GM19351 (cell line): Measurements from ENCODE around the gene PCDHGC5.
A peak's percentile ranks its signal among the peaks of the same experiment; 100 is the strongest.

Experiments
- ATAC-seq: cut with Tn5 transposase; IDR thresholded peaks from one replicate; pipeline ENCODE4 v1.9.1; 2021; ENCODE audit warnings: mild to moderate bottlenecking, moderate library complexity; ENCODE audit not compliant: unreplicated experiment

Gene PCDHGC5

DNA sequence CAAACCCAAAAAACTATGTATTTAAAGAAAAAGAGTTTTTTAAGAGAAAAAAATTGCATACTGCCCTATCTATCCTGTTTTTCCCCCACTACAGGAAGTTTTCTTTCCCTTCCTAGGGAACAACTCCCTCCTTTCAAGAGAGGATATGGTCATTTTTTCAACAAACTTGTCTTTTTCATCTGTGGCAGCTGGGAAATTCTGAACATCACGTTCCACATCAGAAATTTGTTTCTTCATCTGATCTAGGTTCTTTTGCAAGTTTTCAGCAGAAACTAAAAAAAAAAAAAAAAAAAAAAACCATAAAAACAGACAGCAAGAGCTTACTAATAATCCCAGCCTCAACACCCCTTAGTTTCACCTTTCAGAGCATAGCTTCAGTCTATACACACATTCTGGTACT is 38.5 kb downstream of the PCDHGC5 start:
- no peak for ATAC-seq

- no peak for ATAC-seq
Observed at GRCh38 chr5:141528291-141528984, 39.6 kb downstream of the PCDHGC5 start.

- no peak for ATAC-seq
Observed at GRCh38 chr5:141529002-141529401, 40.1 kb downstream of the PCDHGC5 start.

DNA sequence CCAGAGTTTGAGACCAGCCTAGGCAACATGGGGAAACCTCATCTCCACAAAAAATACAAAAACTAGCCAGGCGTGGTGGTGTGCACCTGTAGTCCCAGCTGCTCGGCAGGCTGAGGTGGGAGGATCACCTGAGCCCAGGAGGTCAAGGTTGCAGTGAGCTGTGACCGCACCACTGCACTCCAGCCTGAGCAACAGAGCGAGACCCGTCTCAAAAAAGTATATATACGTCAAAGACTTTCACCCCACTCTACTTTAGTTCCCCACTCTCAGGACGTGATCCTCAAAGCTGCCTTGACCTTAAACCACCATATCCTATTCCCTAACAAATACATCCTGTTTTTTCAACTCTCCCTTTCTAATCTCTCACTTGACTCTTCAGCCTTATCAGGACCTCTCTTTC is 41.0 kb downstream of the PCDHGC5 start:
- ATAC-seq: peak; percentile 73

DNA sequence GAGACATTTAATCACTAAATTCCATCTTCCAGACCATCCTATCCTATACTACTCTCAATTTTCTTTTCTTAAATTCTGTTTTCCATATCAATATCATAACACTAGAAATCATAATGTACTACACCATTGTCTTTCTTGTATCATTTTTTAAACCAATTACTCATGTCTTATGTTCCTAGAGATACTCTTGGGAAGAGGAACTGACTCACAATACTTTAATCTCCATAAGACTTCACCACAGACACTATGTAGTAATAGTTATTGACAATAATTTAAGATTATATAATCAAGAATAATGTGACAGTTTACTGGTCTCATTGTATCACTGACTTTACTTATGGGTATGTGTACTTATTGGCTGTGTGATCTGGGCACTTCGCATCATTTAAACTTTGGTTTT is 43.8 kb downstream of the PCDHGC5 start:
- no peak for ATAC-seq

DNA sequence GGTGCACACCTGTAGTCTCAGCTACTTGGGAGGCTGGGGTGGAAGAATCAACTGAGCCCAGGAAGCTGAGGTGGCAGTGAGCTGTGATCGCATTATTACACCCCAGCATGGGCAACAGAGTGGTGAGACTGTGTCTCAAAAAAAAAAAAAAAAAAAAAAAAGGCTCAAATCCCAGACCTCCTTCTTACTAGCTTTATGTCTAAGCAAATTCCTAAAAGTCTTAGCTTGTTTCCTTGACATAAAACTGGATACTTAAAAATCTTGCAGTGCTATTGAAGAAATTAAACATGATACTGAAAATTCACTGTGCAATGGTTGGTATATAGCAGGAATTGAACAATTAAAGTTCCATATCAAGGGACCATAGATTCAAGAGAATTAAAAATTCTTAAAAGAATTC is 45.0 kb downstream of the PCDHGC5 start:
- ATAC-seq: no peak

DNA sequence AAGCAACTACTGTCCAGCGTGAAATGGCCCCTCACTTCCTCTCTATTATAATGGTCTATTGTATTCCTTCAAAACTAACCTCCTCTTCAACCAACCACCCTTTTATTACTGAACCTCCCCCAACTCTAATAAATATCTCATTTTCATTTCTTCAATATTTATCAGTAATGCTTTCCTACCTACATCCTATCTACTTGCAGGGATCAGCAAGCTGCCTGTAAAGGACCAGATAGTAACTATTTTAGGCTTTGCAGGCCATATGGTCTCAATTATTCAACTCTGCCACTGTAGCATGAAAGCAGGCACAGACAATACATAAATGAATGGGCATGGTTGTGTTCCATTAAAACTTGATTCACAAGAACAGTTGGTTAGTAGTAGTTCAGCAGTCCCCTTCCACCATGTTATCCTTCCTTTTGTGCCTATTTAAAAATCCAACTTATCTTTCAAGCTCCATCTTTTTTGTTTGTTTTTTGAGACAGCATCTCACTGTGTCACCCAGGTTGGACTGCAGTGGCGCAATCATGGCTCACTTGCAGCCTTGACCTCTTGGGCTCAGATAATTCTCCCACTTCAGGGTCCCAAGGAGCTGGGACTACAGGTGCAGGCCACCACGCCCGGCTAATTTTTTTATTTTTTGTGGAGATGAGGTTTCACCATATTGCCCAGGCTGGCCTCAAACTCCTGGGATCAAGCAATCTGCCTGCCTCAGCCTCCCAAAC is 45.8 kb downstream of the PCDHGC5 start:
- no peak for ATAC-seq
